NCI-H2196 treated with DMSO at 0.1 percent for 48 hours (cell line): ENCODE measurements around the gene WDR4.
"Not testable (repeated sequence)": the region's sequence is repeated elsewhere in the genome, so short reads cannot be mapped to it uniquely, and the experiment has no call there.

Source experiments
- DNase-seq: peaks from one replicate; lab custom pipeline; 2025; ENCODE audit not compliant: unreplicated experiment; lab: John Stamatoyannopoulos, UW

Gene WDR4

DNA sequence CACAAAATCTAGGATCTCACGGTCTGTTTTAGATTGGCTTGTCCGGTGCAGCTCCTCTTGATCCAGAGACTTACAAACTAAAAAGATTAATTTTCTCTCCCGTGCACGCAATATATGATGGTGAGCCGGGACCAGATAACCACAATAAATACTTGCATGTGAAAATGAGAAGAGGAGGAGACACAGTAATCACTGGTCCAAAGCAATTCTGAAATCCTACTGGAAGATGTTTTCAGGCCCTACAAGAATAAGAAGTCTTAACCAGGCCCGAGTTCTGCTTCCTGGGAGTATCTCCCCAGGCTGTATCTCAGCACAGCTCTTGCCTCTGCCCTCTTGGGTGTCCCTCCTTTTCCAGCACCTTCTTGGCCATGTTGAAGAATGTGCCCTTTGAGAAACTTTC, 1.0 kb upstream of the WDR4 start:
- no peak for DNase-seq

DNA sequence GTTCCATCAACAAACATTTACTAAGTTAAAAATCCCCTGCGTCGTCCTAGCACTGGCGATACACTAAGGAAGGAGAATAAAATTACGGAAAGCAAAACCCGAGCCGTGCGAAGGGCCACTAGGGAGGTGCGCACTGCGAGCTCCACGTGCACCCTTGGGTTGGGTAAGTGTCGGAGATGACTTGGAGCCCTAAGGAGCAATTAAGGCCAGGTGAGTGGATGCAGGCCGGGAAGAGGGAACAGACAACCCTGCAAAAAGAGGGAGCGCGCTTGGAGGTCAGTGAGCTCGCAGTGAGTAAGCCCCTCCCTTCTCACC, 704 bp downstream of the WDR4 start:
- no peak for DNase-seq

DNA sequence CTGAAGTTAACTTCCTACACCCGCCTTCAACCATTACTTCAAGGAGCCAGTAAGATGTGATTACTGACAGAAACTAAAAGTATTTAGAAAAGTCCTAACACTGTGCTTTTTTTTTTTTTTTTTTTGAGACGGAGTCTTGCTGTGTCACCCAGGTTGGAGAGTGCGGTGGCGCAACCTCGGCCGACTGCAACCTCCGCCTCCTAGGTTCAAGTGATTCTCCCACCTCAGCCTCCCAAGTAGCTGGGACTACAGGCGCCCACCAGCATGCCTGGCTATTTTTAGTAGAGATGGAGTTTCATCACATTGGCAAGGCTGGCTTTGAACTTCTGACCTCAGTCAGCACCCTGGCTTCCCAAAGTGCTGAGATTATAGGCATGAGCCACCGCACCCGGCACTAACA, 3.5 kb downstream of the WDR4 start:
- not testable (repeated sequence) for DNase-seq

DNA sequence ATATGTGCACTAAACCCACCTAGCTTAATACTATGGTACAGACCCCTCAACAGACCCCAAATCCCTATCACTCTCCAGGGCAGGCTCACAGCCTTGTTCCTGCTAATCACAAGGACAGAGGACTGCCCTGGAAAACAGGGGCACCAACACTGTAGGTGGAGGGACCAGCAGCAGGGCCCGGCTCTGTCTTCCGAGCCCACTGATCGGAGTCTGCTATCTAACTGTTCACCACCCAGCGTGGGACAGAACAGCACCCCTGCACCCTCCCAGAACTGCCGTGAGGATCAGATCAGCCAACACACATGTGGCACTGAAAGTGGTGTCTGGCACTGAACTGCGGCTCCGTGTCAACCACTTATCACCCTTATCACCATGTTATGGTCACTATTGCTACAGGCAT, 6.2 kb downstream of the WDR4 start:
- no peak for DNase-seq

DNA sequence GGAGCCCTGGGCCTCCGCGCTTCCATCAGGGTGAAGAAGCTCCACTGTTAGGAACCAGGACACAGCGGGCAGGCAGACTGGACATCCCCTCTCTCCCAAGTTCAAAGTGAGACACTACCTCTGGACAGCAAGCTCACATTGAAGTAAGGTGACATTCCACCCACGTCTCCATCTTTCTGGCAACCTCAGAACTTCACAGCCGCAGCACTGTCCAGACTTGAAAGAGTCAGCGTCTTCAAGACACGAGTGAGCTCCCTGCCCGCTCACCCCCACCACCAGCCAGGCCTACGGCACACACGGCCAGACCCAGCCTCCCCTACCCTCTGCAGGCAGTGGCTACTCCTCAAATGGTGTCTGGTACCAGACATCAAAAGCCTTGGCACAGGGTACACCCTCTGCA, 11.1 kb downstream of the WDR4 start:
- no peak for DNase-seq

DNA sequence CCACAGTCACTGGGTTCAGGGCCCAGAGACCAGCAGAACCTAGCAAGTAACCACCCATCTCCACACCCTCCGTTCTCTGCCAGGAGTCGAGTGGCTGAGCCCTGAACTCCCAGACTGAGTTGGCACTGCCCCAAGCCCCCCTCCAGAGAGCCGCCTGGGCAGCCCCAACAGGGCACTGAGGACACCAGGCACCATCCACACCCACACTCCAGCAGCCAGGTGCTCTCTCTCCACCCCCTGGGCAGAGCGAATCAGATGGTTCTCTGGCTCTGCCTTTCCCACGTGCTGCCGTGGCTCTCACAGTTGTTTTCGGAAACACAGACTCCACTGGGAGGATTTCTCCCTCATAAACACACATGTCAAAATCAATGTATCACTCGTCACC, 13.6 kb downstream of the WDR4 start:
- DNase-seq, result peak; percentile 67

DNA sequence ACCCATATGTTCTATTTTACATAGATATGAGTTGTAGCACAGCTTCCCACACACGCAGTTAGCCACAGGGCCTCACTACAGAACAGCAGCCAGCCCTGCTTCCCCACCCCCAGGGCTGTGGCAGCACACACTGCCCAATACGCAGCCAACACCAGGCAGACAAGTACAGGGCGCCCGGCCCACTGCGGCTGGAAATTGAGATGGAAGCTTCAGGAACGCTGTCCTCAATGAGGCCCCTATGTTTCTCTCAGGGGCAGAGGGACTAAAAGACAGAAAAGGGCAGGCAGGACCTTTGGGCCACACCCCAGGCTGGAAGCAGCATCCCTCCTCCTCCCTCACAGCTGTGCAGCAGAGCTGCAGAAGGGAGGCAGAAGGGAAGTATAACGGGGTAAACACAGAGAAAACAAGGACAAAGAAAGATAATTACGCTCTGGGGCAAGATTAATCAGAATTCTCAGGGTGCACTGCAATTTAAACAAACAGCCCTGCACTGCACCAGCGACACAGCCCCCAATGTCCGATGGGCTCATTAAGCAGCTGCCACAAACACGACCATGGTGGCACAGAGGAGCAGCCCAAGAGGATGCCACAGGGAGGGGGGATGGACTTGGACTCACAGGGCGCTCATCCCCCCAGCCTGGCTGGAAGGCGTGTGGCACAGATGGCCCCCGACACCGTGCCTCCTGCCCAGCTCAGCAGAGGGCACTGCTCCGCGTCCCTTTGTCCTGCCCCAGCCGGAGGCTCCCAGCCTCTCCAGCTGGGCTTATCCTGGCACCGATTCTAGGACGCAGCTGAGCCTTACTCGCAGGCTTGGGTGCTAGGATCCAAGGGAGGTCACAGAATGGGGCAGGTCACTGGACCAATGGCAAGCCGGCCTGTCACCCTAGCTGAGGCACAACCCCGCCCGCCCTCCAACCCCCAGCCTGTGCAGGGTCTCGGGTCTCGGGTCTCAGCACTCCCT, 14.2 kb downstream of the WDR4 start:
- no peak for DNase-seq

DNA sequence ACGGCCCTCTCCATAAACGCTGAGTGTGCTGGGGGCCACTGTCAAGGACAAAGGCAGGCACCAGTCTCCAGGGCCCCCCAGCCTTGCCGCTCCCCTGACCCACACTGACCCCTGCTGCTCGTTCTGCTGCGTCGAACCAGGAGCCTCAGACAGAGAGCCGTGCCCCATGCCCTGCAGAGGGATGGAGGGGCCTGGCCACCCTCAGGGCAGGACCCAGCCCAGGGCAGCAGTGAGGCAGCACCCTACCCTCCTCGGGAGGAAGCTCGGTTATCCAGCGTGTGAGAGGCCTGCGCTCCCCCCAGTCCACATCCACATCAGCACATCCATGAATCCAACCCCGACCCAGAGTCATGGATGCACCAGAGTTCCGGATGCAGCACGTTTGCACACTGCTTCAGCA, 15.1 kb downstream of the WDR4 start:
- DNase-seq, result no peak

DNA sequence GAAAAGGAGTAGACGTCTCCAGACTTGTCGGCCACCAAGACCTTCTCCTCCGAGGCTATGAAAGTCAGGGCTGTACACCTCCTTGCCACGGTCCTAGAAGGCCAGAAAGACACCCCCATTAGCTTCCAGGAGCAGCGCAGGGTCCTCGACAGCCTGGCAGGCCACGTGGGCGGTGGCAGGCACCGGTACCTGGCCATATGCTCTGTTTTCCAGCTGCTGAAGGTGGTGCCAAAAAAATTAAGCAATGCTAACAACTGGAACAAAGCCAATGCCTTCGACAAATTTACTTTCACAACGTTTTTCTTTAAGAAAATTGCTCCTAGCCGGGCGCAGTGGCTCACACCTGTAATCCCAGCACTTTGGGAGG, 15.9 kb downstream of the WDR4 start:
- no peak for DNase-seq

DNA sequence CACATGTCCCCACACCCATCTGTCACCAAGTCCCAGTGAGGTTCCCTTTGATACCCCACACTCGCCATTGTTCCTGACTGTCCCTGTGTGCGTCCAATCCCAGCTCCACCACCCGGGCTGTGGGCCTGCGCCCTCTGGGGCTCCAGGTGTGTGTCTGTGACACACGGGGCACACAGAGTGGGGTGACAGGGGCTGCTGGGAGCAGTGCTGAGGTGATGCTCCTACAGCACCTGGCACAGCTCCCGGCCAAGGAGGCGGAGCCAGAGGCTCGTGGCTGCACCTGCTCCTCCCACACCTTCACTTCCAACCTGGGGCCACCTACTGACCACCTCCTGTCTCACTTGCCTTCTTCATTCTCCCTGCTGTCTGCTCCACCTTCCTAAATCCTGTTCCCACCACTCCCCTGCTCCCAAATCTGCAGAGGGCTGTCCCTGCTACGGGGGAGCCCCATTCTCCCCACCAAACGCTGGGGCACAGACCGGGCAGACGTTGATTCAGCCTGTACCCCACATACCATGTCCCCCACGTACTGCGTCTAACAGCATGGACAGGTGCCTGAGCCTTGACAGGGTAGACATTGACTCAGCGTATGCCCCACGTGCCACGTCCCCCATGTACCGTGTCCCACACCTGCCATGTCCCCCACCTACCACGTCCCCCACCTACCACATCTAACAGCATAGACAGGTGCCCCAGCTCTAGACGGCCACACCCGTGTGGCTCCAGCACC, 16.4 kb downstream of the WDR4 start:
- DNase-seq, result peak; percentile 69

DNA sequence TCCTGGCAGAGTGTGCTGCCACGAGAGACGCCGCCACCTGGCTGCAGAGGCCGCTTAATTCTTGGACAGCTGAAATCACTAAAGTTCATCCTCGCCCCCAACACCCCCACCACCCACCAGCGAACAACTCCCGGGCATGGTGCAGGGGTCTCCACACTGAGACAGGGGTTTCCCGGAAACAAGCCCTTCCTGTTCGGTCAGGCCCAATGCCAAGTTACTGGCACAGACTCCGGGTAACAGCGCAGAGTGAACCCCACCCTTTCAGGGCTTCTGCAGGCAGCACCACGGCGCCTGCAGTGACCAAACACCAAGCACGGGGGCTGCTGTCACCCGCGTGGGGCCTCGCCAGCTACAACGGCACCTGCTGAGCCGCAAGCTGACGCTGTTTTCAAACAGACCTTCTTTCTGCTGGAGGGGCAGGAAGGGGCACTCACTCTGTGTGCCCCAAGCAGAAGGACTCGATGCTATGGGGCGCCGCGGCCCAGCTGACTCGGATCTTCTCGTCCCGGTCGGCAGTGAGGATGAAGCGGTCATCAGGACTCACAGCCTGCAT, 17.4 kb downstream of the WDR4 start:
- DNase-seq, result no peak

DNA sequence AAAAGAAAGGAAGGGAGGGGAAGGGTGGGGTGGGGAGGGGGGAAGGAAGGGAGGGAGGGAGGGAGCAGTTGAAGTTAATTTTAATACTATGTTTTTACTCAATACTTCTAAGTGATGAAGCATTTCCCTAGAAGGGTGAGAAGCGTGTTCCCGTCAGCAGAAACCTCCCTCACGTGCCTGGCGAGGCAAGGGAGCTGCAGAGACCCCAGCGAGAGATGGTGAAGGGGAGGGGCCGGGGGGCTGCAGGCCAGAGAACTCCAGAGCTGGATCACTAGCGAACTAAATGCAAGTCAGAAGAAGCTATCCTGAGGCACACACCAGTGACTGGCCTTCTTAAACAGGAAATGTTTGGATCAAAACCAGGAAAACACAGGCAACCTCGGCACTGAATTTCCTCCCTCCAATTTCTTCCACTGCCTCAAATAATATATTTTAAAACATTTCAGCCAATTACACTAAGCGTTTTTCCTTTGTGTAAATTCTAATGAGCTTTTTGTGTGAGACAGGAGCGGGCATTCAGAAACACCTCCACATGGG, 18.0 kb downstream of the WDR4 start:
- DNase-seq, result no peak

DNA sequence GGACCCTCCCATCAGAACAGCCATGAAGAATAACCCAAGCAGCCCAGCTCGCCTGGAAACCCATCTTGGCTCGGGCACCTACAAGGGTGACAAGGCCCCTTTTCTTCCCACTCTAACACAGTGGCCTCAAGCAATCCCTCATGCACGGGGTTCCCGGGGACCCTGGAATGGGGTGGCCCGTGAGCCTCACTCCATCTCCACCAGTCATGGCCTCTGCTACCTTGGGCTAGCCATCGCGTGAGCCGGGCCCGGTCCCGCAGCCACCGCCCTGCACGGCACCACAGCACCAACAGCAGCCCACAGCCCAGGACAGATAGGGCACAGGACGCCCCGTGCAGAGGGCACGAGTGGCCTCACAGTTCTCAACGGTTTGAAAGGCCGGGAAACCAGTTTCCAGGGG, 19.0 kb downstream of the WDR4 start:
- no peak for DNase-seq

DNA sequence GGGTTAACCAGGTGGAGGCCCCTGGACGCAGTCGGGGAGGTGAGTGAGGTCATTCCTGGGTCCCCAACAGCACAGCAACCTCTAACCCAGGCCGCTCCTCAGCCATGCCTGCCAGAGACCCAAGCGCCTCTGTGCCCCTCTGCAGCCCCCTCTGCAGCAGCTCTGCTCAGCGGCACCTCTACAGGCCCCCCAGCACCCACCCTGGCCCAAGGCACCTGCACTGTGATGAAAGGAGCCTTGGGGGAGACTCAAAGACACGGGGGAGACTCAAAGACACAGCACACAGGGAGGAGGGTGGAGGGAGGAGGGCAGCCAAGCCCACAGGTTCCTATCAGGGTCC, 19.5 kb downstream of the WDR4 start:
- no peak for DNase-seq

DNA sequence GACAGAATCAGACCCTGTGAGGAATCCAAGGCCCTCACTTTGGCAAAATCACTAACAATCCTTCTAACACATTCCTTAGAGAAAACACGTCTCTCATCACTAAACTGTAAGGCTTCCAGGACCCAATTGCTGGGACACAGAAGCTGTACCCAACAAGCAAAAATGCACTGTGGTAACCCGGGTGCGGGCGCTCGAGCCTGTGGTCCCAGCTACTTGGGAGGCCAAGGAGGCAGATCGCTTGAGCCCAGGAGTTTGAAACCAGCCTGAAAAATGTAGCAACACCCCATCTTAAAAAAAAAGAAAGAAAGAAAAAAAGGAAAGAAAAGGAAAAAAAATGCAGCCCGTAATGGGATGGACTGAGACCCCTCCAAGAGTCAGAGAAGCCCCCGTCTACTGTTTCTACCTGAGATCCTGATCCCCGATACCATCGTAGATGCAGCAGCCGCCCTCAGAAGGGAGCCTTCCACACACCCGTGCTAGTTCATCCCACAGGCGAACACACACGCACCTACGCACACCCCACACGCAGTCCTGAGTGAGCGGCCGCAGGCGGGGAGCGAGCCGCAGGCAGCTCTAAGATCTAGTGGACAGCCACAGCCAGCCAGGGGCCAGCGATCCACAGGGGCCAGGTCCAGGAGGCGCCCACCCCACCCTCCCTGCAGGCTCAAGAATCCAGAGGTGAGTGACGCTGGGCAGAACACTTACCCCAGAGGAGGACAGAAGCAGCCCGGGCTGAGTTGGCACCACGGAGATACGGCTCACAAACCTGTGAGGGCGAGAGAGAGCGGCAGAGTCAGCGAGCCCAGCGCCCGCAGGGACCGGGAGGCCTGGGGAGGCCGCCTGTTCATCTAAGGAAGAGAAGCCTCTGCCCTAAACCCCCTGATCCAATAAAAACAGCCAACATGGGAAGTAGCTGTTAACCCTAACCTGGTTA, 20.1 kb downstream of the WDR4 start:
- DNase-seq, result no peak

DNA sequence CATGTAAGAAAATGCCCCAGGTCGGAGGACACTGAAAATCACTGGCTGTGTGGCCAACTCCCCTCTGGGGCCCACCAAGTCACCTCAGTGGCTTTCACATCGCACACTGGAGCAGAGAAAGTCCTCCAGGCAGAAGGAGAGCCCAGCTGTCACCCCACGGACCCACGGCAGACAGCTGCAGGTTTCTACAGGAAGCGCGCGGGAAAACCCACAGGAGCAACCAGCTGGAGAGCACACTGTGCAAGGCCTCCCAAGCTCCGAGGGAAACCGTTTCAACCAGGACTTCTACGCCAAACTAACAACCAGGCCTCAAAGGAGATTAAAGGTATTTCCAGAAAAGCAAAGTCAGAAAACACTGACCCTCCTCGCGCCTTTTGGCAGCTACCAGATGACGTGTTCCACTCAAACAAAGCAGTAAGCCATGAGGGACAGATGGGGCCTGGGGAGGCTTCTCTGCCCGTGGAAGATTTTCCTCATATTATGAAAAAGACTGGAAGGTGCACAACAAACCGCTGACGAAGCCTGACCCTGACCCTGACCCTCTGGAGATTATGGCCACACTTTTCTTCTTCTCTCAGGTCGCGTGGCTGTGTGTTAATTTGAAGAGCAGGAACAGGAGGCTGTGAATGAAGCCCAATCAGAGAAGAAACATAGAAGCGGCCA, 21.0 kb downstream of the WDR4 start:
- DNase-seq, result no peak

DNA sequence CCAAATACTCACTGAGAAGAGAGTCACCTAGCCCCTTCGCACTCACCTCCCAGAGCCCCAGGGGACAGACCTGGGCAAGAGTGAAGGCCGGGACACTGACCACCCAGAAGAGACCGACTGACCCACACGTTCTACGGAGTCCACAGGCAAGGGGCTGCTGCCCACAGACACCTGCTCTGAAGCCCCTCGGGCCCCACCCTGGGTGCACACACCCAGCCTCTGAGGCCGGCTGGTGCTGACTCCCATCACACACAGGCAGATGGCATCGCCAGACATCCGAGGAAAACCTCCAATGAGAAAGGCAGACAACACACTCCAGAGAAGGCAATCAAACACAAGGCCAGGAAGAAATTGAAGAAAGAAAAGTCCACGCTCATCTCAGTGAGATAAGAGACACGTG, 22.1 kb downstream of the WDR4 start:
- no peak for DNase-seq

DNA sequence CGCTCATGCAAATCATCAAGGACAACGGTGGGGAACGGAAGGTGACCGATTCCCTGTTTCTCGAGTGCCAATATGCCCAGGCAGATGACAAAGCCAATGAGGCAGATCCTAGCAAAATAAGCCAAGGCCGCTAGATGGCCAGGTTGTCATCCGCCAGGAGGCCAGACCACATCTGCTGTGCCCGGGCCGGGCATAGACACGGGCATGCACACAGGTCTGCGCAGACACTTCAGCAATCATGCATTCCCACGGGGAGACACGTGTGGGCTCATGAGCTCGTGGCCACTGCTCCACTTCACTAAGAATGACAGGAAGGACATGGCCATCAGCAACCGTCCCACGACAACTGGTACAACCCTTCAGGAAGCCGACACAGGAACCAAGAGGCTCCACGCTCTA, 23.4 kb downstream of the WDR4 start:
- no peak for DNase-seq

DNA sequence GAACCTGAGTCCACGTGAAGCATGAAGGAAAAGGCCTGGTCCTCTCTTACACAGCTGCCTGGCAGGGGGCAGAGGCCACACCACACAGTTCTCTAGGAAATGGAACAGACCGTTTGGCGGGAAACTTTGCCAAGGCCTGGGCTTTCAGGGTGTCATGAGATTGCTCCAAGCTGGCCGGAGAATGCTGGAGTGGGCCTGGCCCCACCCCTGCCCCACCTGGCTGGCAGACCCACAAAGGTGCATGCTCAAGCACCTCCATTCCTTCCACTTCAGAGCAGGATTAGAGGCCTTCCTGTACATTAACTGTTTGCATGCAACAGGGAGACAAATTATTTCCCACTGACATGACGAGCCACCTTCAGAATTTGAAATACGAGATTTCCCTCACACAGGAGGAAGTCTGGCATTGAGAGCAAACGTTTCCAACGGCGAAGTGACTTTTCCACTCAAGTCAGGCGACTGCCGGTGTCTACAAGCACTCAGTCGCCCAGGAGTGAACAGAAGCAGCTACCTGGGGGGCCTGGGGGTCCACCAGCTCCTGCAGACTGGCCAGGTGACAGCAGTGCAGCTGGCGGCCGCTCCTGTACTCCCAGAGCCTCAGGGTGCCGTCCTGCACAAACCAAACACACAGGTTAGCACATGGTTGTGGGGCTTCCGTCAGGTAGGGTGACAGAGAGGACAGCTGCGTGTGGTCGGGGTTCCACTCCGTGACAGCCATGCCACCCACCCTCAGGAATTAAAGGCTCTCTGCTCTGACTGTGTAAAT, 24.0 kb downstream of the WDR4 start:
- DNase-seq, result no peak
